Gastrocnemius medialis (tissue), 4 donors: Measurements from ENCODE around the gene KCNT1.

Source experiments
- POLR2A ChIP-seq, 2 donors: fragments of 450-650 bp; IDR thresholded peaks; one replicate each; pipeline ENCODE4 v1.6.1; 2017; ENCODE audit warnings: antibody characterized with exemption in 2 of 2, mild to moderate bottlenecking in 2 of 2, moderate library complexity in 2 of 2
- TF ChIP-seq, protein P1 (sequence below), 5 experiments: fragments of 450-650 bp in 3 of 5; fragments of 200-600 bp in 2 of 5; sonication (generic) in 2 of 5; IDR thresholded peaks in 4 of 5; conservative IDR thresholded peaks in 1 of 5; 1 replicate in 4 of 5; 2 replicates in 1 of 5; pipeline ENCODE4 v1.5.1; 2016 to 2019; ENCODE audit warnings: antibody characterized with exemption in 5 of 5, mild to moderate bottlenecking in 3 of 5, moderate library complexity in 3 of 5

GRCh38 chr9:135674977-135675376 is 27.0 kb upstream of the KCNT1 start:
- TF ChIP-seq, protein P1, sequence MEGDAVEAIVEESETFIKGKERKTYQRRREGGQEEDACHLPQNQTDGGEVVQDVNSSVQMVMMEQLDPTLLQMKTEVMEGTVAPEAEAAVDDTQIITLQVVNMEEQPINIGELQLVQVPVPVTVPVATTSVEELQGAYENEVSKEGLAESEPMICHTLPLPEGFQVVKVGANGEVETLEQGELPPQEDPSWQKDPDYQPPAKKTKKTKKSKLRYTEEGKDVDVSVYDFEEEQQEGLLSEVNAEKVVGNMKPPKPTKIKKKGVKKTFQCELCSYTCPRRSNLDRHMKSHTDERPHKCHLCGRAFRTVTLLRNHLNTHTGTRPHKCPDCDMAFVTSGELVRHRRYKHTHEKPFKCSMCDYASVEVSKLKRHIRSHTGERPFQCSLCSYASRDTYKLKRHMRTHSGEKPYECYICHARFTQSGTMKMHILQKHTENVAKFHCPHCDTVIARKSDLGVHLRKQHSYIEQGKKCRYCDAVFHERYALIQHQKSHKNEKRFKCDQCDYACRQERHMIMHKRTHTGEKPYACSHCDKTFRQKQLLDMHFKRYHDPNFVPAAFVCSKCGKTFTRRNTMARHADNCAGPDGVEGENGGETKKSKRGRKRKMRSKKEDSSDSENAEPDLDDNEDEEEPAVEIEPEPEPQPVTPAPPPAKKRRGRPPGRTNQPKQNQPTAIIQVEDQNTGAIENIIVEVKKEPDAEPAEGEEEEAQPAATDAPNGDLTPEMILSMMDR (IDR thresholded peaks at IDR 0.05 in 4 of 5, conservative IDR thresholded peaks at IDR 0.05 in 1 of 5): no peak
- no peak for TF ChIP-seq POLR2A (IDR thresholded peaks at IDR 0.05)
